OCI-LY3 (cell line): ENCODE results near the gene RETREG2.

ENCODE experiments used
- H2AFZ ChIP-seq: fragments of 200-600, 300-600 bp; shearing (Covaris generic); 2 replicates; pipeline ENCODE4 v1.6.0; 2014; ENCODE audit warnings: antibody characterized with exemption, low read depth, low read length
- H3K27ac ChIP-seq: fragments of 200-600, 300-600 bp; sonication (generic); 2 replicates; pipeline ENCODE4 v1.5.1; 2014; ENCODE audit warnings: mild to moderate bottlenecking, low read length, moderate library complexity, mixed read lengths
- H3K27me3 ChIP-seq: fragments of 200-600, 300-600 bp; sonication (generic); 2 replicates; pipeline ENCODE4 v1.6.1; 2014; ENCODE audit warnings: low read depth, low read length, mixed read lengths
- H3K36me3 ChIP-seq: fragments of 200-600, 300-600 bp; sonication (generic); replicated peaks from 2 replicates; pipeline ENCODE3; 2014; ENCODE audit warnings: low read depth, low read length, mixed read lengths
- H3K4me1 ChIP-seq: fragments of 300-600, 200-600 bp; sonication (generic); 2 replicates; pipeline ENCODE4 v1.6.1; 2014; ENCODE audit warnings: low read length, mixed read lengths
- H3K4me2 ChIP-seq: fragments of 200-600, 300-600 bp; sonication (generic); 2 replicates; pipeline ENCODE4 v1.6.1; 2014; ENCODE audit warnings: low read length, mixed read lengths
- H3K4me3 ChIP-seq: fragments of 300-600, 200-600 bp; sonication (generic); 2 replicates; pipeline ENCODE4 v1.5.1; 2014; ENCODE audit warnings: antibody characterized with exemption, mild to moderate bottlenecking, low read length, moderate library complexity
- H3K79me2 ChIP-seq: fragments of 300-600, 200-600 bp; shearing (Covaris generic); 2 replicates; pipeline ENCODE4 v1.6.1; 2014; ENCODE audit warnings: mild to moderate bottlenecking, low read length, mixed read lengths
- H3K9ac ChIP-seq: fragments of 300-600, 200-600 bp; shearing (Covaris generic); 2 replicates; pipeline ENCODE4 v1.6.0; 2014; ENCODE audit warnings: mild to moderate bottlenecking, low read length, moderate library complexity
- H3K9me3 ChIP-seq: fragments of 200-600, 300-600 bp; shearing (Covaris generic); 2 replicates; pipeline ENCODE4 v1.6.1; 2014; ENCODE audit warnings: low read length, mixed read lengths; ENCODE audit not compliant: insufficient read depth
- H4K20me1 ChIP-seq: fragments of 200-600, 300-600 bp; sonication (generic); 2 replicates; pipeline ENCODE4 v1.6.1; 2016; ENCODE audit warnings: low read length, mixed read lengths; ENCODE audit not compliant: insufficient read depth
- CTCF ChIP-seq: fragments of 200-600, 300-600 bp; sonication (generic); IDR thresholded peaks from 2 replicates; pipeline ENCODE4 v1.5.1; 2014; ENCODE audit warnings: antibody characterized with exemption, low read length, low read depth
- EZH2phosphoT487 ChIP-seq: fragments of 200-600 bp; shearing (Covaris generic); IDR thresholded peaks from 2 replicates; pipeline ENCODE4 v1.6.1; 2018; ENCODE audit warnings: antibody characterized with exemption, mixed run types, low read depth

Gene RETREG2

GRCh38 chr2:219158586-219158985 is 19.5 kb upstream of the RETREG2 start:
- no peaks in the 10 kb centered on the region for H4K20me1 ChIP-seq
- no peak overlapping the region for H2AFZ ChIP-seq
- H3K4me2 ChIP-seq: no peak overlapping the region
- H3K79me2 ChIP-seq: no peaks in the 10 kb centered on the region
- no peaks in the 10 kb centered on the region for H3K9me3 ChIP-seq
- peaks cover 4% of the 10 kb centered on the region; the same call in 1 of the 2 replicates for H3K4me1 ChIP-seq
- no peak overlapping the region for H3K9ac ChIP-seq
- H3K27me3 ChIP-seq: no peaks in the 10 kb centered on the region
- no peaks in the 10 kb centered on the region for H3K36me3 ChIP-seq
- no peak overlapping the region for H3K4me3 ChIP-seq
- no peak overlapping the region for H3K27ac ChIP-seq
- TF ChIP-seq CTCF: no peak
- TF ChIP-seq EZH2phosphoT487: no peak

GRCh38 chr2:219159771-219160185 is 18.3 kb upstream of the RETREG2 start:
- H3K27me3 ChIP-seq: no peaks in the 10 kb centered on the region
- no peaks in the 10 kb centered on the region for H3K79me2 ChIP-seq
- TF ChIP-seq EZH2phosphoT487 (no peak), CTCF (no peak)
- H3K4me3 ChIP-seq: peak overlapping the region; percentile 84
- H3K4me1 ChIP-seq: peaks cover 4% of the 10 kb centered on the region; the same call in 1 of the 2 replicates
- H2AFZ ChIP-seq: peak overlapping the region; percentile 88; the same call in 1 of the 2 replicates
- H3K27ac ChIP-seq: no peak overlapping the region
- H3K36me3 ChIP-seq: no peaks in the 10 kb centered on the region
- peak overlapping the region; percentile 87 for H3K4me2 ChIP-seq
- H3K9me3 ChIP-seq: no peaks in the 10 kb centered on the region
- no peaks in the 10 kb centered on the region for H4K20me1 ChIP-seq
- peak overlapping the region; percentile 60 for H3K9ac ChIP-seq

GRCh38 chr2:219160186-219161017 is 17.7 kb upstream of the RETREG2 start, which contains the start of gene NHEJ1:
NHEJ1 (minus strand) TSS chr2:219160815; CDS start chr2:219158362, 2,453 bp downstream.
- Histone ChIP-seq H3K9ac (peak within 1 kb of the TSS; percentile 73), H3K27ac (peak within 1 kb of the TSS; percentile 73), H3K4me1 (peaks cover 4% of the 10 kb centered on the region; the same call in 1 of the 2 replicates), H3K4me3 (peak within 1 kb of the TSS; percentile 84), H4K20me1 (no peaks in the 10 kb centered on the region), H3K4me2 (peak within 1 kb of the TSS; percentile 87), H2AFZ (peak within 1 kb of the TSS; percentile 88; the same call in 1 of the 2 replicates), H3K36me3 (no peaks in the 10 kb centered on the region), H3K27me3 (no peaks in the 10 kb centered on the region), H3K9me3 (no peaks in the 10 kb centered on the region), H3K79me2 (no peaks in the 10 kb centered on the region)
- TF ChIP-seq CTCF (peak; percentile 76), EZH2phosphoT487 (no peak)

GRCh38 chr2:219161097-219161496 is 17.0 kb upstream of the RETREG2 start:
- TF ChIP-seq CTCF: no peak
- TF ChIP-seq EZH2phosphoT487: no peak
- Histone ChIP-seq H3K9me3 (no peaks in the 10 kb centered on the region), H2AFZ (no peak overlapping the region), H3K4me1 (peaks cover 4% of the 10 kb centered on the region; the same call in 1 of the 2 replicates), H4K20me1 (no peaks in the 10 kb centered on the region), H3K27me3 (no peaks in the 10 kb centered on the region), H3K36me3 (no peaks in the 10 kb centered on the region), H3K79me2 (no peaks in the 10 kb centered on the region), H3K4me2 (peak overlapping the region; percentile 53), H3K4me3 (peak overlapping the region; percentile 84), H3K9ac (peak overlapping the region; percentile 73), H3K27ac (no peak overlapping the region)
